Measurements from ENCODE around the gene PLCB3. TPM values are rescaled to one million over a fixed set of nuclear protein-coding genes. Genes with fewer than 3 reads are reported as not detected.

The PLCB3 gene
- polyA plus RNA-seq, 1 donor = 115 TPM

DNA sequence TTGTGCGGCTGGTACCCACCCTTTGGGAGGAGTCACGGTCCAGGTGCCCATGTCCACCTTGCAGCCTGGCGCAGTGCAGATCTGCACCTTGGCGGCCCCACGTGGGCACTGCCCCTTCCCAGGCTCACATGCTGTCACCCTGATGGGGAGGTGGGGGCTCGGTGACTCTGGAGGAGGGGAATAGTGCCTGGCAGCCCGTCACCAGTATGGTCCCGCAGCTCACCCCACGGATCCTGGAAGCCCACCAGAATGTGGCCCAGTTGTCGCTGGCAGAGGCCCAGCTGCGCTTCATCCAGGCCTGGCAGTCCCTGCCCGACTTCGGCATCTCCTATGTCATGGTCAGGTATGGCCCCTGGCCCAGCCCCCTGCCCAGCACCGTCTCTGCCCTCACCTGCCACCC, 30.5 kb upstream of the PLCB3 start:
- peaks cover 29% of the 10 kb centered on the region for H3K36me3 ChIP-seq (ENCODE audit: control insufficient read depth, insufficient read depth, low read length)

DNA sequence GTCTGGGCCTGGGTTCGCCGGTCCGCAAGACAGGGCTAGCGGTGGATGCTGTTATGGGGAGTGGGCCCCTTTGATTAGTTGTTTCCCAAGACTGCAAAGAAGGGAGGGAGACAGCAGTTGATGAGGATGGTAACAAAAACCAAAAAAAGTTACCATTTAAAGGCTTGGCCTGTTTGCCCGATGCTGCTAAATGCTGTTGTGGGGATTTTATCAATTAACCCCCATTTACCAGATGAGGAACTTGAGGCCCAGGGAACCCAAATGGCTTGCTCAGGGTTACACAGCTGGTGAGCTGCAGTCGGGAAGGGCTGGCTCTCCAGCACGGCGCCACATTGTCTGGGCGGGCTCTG, 28.7 kb upstream of the PLCB3 start:
- Histone ChIP-seq H3K4me3 (ENCODE audit: low read length) (no peak overlapping the region), H3K27ac (ENCODE audit: low read length) (no peak overlapping the region), H3K4me1 (ENCODE audit: control insufficient read depth, insufficient read depth, low read length) (peaks cover 22% of the 10 kb centered on the region), H3K27me3 (ENCODE audit: control insufficient read depth, insufficient read depth, low read length) (no peaks in the 10 kb centered on the region), H3K9me3 (ENCODE audit: control insufficient read depth, low read depth, low read length) (no peaks in the 10 kb centered on the region), H3K36me3 (ENCODE audit: control insufficient read depth, insufficient read depth, low read length) (peaks cover 29% of the 10 kb centered on the region)
- DNase-seq = no peak
- WGBS (ENCODE audit: insufficient coverage, low lambda C conversion rate) = no CpG with 5 or more reads among the region's 9 CpGs

More for the DNA sequence above, 30.5 kb upstream of the PLCB3 start:
- Histone ChIP-seq H3K4me1 (ENCODE audit: control insufficient read depth, insufficient read depth, low read length) (peaks cover 9% of the 10 kb centered on the region), H3K4me3 (ENCODE audit: low read length) (no peak overlapping the region), H3K9me3 (ENCODE audit: control insufficient read depth, low read depth, low read length) (no peaks in the 10 kb centered on the region), H3K27me3 (ENCODE audit: control insufficient read depth, insufficient read depth, low read length) (no peaks in the 10 kb centered on the region), H3K27ac (ENCODE audit: low read length) (no peak overlapping the region)
- DNase-seq = no peak
- no CpG with 5 or more reads among the region's 14 CpGs for WGBS (ENCODE audit: insufficient coverage, low lambda C conversion rate)

DNA sequence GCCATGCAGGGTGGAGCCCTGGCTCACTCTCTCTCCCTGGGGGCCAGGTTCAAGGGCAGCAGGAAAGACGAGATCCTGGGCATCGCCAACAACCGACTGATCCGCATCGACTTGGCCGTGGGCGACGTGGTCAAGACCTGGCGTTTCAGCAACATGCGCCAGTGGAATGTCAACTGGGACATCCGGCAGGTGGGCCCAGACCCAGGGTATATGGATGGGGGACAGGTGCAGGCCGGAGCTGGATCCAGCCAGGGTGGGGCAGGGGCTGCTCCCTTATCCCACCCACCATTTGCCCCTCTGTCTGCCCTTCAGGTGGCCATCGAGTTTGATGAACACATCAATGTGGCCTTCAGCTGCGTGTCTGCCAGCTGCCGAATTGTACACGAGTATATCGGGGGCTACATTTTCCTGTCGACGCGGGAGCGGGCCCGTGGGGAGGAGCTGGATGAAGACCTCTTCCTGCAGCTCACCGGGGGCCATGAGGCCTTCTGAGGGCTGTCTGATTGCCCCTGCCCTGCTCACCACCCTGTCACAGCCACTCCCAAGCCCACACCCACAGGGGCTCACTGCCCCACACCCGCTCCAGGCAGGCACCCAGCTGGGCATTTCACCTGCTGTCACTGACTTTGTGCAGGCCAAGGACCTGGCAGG, 28.2 kb upstream of the PLCB3 start:
- no CpG with 5 or more reads among the region's 24 CpGs for WGBS (ENCODE audit: insufficient coverage, low lambda C conversion rate)
- Histone ChIP-seq H3K9me3 (ENCODE audit: control insufficient read depth, low read depth, low read length) (no peaks in the 10 kb centered on the region), H3K4me1 (ENCODE audit: control insufficient read depth, insufficient read depth, low read length) (peaks cover 22% of the 10 kb centered on the region), H3K27me3 (ENCODE audit: control insufficient read depth, insufficient read depth, low read length) (no peaks in the 10 kb centered on the region), H3K36me3 (ENCODE audit: control insufficient read depth, insufficient read depth, low read length) (peaks cover 29% of the 10 kb centered on the region), H3K27ac (ENCODE audit: low read length) (no peak overlapping the region), H3K4me3 (ENCODE audit: low read length) (no peak overlapping the region)
- peak in 1 of 2 donors; percentile 52 for DNase-seq

DNA sequence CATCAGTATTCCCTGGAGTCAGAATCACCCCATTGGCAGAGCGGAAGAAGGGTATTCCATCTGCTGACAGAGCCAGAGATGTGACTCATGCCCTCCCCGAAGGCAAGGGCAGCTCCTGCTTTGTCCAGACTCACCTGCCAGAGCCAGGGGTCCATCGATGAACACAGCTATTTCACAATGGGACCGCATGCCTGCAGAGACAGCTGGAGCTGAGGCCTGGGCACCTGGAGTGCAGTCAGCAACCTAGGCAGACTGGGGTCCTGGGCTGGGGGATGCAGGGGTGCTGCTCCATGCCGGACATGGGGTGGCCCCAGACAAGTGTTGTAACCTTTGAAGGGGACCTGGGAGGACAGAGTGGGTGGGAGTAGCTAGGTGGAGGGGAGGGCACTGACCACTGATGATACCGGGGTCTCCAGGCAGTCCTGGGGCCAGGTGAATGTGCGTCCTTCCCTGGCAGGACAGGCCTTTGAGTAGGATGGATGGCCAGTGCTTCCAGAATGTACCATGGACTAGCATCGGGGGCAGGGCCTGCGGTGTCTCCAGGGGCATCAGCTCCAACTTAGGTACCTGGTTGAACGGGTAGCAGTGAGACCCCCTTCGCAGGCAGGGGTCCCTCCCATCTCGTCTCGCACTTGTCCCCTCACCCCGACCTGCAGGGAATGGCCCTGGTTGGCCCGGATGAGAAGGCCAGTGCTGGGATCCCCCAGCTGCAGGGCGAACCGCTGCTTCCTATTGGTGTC, 27.0 kb upstream of the PLCB3 start:
- H3K4me1 ChIP-seq (ENCODE audit: control insufficient read depth, insufficient read depth, low read length) = peaks cover 26% of the 10 kb centered on the region
- H3K27ac ChIP-seq (ENCODE audit: low read length) = no peak overlapping the region
- WGBS (ENCODE audit: insufficient coverage, low lambda C conversion rate) = no CpG with 5 or more reads among the region's 17 CpGs
- H3K4me3 ChIP-seq (ENCODE audit: low read length) = no peak overlapping the region
- H3K9me3 ChIP-seq (ENCODE audit: control insufficient read depth, low read depth, low read length) = no peaks in the 10 kb centered on the region
- H3K36me3 ChIP-seq (ENCODE audit: control insufficient read depth, insufficient read depth, low read length) = peaks cover 29% of the 10 kb centered on the region
- DNase-seq = no peak
- H3K27me3 ChIP-seq (ENCODE audit: control insufficient read depth, insufficient read depth, low read length) = no peaks in the 10 kb centered on the region

DNA sequence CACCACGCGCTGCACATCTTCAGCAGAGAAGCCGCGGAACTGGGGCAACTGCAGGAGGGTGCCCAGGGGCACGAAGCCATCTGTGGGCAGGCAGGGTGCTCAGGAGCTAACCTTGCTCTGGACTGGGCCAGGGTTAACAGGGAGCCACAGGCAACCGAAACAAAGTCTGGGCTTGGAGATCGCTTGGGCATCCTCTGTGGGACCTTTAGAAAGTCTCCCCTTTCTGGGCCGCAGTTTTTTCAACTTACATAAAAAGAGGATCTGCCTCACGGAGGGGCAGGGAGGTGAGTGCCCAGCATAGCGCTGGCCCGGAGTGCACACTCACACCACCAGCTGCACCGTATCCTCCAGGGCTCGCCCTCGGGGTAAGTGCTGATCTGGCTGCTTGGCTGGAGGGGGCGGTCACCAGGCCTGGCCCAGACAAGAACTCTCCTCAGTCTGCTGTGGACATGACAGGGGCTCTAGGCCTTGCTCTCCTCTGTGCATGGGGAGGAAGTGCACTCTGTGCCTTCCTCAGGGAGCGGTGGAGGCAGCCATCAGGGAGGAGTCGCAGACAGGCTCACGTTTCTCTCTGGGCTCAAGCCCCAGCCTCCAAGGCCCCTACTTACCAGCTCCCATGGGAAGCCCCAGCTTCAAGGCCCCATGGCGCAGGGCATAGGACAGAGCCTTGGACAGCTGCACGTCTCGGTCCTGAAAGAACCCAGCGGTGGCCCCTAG, 26.3 kb upstream of the PLCB3 start:
- DNase-seq = no peak
- Histone ChIP-seq H3K9me3 (ENCODE audit: control insufficient read depth, low read depth, low read length) (no peaks in the 10 kb centered on the region), H3K36me3 (ENCODE audit: control insufficient read depth, insufficient read depth, low read length) (peaks cover 26% of the 10 kb centered on the region), H3K4me3 (ENCODE audit: low read length) (peak overlapping the region; percentile 98), H3K27me3 (ENCODE audit: control insufficient read depth, insufficient read depth, low read length) (no peaks in the 10 kb centered on the region), H3K4me1 (ENCODE audit: control insufficient read depth, insufficient read depth, low read length) (peaks cover 33% of the 10 kb centered on the region), H3K27ac (ENCODE audit: low read length) (peak overlapping the region; percentile 37)
- no CpG with 5 or more reads among the region's 22 CpGs for WGBS (ENCODE audit: insufficient coverage, low lambda C conversion rate)

DNA sequence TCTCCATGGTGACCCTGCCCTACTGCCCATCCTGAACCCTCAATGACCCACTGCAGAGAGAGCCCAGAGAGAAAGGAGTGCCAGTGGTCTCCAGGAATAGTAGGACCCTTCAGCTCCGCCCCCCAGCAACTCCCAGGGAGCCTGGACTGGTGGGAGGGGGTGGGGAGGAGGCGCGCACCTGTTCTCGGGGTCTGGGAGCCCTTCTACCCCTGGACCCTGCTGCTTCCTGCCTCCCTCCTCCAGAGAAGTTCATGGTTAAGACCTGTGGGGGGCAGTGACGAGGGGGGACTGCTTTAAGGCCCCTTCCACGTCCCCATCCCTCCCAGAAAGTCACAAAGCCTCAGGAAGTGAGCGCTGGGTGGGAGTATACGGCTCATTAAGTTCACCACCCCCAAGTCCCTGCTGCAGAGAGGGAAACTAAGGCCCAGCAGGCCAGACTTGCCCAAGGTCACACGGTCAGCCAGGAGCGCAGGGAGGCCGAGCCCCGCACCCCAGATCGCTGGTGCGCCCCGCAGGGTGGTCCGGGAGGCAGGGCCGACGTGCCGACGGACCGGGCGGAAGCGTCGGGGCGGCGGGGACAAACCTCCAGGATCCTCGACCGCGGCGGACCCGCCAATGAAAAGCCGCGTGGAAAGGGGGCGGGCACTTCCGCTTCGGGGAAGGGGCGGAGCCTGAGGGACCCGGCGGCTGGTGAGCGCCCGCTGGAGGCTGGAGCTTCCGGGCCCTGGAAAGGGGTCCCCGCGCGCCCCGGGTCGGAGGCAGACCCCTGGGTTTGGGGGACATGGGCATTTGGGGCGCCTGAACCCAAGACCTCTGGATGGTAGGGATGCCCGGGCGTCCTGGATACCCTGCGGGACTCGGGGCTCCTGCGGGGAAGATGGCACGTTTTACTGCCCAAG, 25.5 kb upstream of the PLCB3 start, which contains the start of the genes NUDT22 and TRPT1:
Gene NUDT22 (plus strand): TSS at position 667 of the 899 bp plus-strand sequence. CDS start 379 bp downstream, outside the sequence.
Gene TRPT1 (minus strand): TSS at position 579 of the 899 bp plus-strand sequence. CDS start 326 bp downstream, at position 253.
- Histone ChIP-seq H3K36me3 (ENCODE audit: control insufficient read depth, insufficient read depth, low read length) (peaks cover 18% of the 10 kb centered on the region), H3K27me3 (ENCODE audit: control insufficient read depth, insufficient read depth, low read length) (no peaks in the 10 kb centered on the region), H3K4me1 (ENCODE audit: control insufficient read depth, insufficient read depth, low read length) (peaks cover 33% of the 10 kb centered on the region), H3K9me3 (ENCODE audit: control insufficient read depth, low read depth, low read length) (no peaks in the 10 kb centered on the region), H3K27ac (ENCODE audit: low read length) (peak within 1 kb of the TSS; percentile 46), H3K4me3 (ENCODE audit: low read length) (peak within 1 kb of the TSS; percentile 98)
- DNase-seq = peak; percentile 82 to 88
- no CpG with 5 or more reads among the region's 54 CpGs for WGBS (ENCODE audit: insufficient coverage, low lambda C conversion rate)

DNA sequence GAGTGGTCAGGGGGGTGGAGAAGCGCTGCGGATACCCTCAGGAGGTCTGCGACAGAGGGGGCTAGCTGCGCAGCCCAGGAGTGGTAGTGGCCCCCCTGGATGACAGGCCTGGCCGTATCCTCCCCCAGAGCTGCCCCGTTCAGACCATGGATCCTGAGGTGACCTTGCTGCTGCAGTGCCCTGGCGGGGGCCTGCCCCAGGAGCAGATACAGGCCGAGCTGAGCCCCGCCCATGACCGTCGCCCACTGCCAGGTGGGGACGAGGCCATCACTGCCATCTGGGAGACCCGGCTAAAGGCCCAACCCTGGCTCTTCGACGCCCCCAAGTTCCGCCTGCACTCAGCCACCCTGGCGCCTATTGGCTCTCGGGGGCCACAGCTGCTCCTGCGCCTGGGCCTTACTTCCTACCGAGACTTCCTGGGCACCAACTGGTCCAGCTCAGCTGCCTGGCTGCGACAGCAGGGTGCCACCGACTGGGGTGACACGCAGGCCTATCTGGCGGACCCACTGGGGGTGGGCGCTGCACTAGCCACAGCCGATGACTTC, 24.8 kb upstream of the PLCB3 start:
- no CpG with 5 or more reads among the region's 26 CpGs for WGBS (ENCODE audit: insufficient coverage, low lambda C conversion rate)
- H3K36me3 ChIP-seq (ENCODE audit: control insufficient read depth, insufficient read depth, low read length) = peaks cover 15% of the 10 kb centered on the region

DNA sequence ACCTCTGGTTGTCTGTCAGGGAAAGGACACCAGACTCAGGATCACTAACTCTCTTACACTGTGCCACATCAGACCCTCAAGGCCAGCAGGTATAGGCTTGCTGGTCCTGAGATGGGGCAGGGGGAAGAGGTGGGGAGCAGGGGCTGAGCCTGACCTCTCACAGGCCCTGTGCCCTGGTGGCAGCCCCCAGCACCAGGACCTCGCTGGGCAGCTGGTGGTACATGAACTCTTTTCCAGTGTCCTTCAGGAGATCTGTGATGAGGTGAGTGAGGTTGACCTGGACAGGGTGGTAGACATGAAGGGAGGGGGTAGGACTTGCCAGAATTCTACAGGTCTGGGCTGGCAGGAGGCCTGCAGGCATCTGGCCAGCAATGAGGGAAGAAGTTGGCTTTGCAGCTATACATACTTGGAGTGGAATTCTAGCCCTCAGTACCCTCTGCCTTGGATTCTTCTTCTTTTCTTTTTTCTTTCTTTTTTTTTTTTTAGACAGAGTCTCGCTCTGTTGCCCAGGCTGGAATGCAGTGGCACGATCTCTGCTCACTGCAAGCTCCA, 23.8 kb upstream of the PLCB3 start:
- Histone ChIP-seq H3K27ac (ENCODE audit: low read length) (no peak overlapping the region), H3K4me3 (ENCODE audit: low read length) (peak overlapping the region; percentile 98), H3K36me3 (ENCODE audit: control insufficient read depth, insufficient read depth, low read length) (peaks cover 15% of the 10 kb centered on the region), H3K9me3 (ENCODE audit: control insufficient read depth, low read depth, low read length) (no peaks in the 10 kb centered on the region), H3K27me3 (ENCODE audit: control insufficient read depth, insufficient read depth, low read length) (no peaks in the 10 kb centered on the region), H3K4me1 (ENCODE audit: control insufficient read depth, insufficient read depth, low read length) (peaks cover 45% of the 10 kb centered on the region)
- no CpG with 5 or more reads among the region's 3 CpGs for WGBS (ENCODE audit: insufficient coverage, low lambda C conversion rate)
- DNase-seq = no peak

More for the DNA sequence above, 24.8 kb upstream of the PLCB3 start:
- H3K27me3 ChIP-seq (ENCODE audit: control insufficient read depth, insufficient read depth, low read length) = no peaks in the 10 kb centered on the region
- peaks cover 37% of the 10 kb centered on the region for H3K4me1 ChIP-seq (ENCODE audit: control insufficient read depth, insufficient read depth, low read length)
- DNase-seq = peak in 1 of 2 donors; percentile 68
- no peaks in the 10 kb centered on the region for H3K9me3 ChIP-seq (ENCODE audit: control insufficient read depth, low read depth, low read length)
- H3K4me3 ChIP-seq (ENCODE audit: low read length) = peak overlapping the region; percentile 98
- H3K27ac ChIP-seq (ENCODE audit: low read length) = peak overlapping the region; percentile 46

DNA sequence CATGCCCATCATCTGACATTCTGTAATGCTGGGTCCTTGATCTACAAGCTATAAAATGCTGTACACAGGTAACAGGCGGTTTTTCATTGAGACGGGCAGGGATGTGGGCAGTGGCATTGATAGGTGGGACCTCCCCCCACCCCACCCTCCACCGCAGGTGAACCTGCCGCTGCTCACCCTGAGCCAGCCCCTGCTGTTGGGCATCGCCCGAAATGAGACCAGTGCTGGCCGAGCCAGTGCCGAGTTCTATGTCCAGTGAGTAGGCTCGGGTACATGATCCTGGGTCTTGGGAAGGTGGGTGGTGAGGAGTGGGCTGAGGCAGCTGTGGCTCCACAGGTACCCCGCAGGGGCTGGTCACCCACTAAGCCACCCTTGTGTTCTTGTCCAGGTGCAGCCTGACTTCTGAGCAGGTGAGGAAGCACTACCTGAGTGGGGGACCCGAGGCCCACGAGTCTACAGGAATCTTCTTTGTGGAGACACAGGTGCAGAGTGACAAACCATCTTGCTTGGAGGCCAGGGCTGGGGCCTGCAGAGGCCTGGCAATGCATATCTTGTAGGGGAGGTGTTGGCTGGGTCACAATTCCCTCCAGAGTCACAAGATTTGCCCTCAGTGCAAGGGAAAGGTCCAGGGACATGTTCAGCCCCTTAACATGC, 22.1 kb upstream of the PLCB3 start:
- peaks cover 3% of the 10 kb centered on the region for H3K36me3 ChIP-seq (ENCODE audit: control insufficient read depth, insufficient read depth, low read length)
- WGBS (ENCODE audit: insufficient coverage, low lambda C conversion rate) = no CpG with 5 or more reads among the region's 12 CpGs
- H3K27me3 ChIP-seq (ENCODE audit: control insufficient read depth, insufficient read depth, low read length) = no peaks in the 10 kb centered on the region
- DNase-seq = no peak
- H3K4me1 ChIP-seq (ENCODE audit: control insufficient read depth, insufficient read depth, low read length) = peaks cover 47% of the 10 kb centered on the region
- H3K9me3 ChIP-seq (ENCODE audit: control insufficient read depth, low read depth, low read length) = no peaks in the 10 kb centered on the region
- peak overlapping the region; percentile 85 for H3K27ac ChIP-seq (ENCODE audit: low read length)
- peak overlapping the region; percentile 87 for H3K4me3 ChIP-seq (ENCODE audit: low read length)

All from large intestine (tissue), 3 donors.